Brain pericyte (primary cell): ENCODE measurements around the gene PLCB2.
A peak's percentile ranks its signal among the peaks of the same experiment; 100 is the strongest.

Source experiments
- DNase-seq: peaks from one replicate; pipeline ENCODE4 v3.0.0-alpha.2; 2012; ENCODE audit warnings: low read depth, low spot score

The PLCB2 gene

DNA sequence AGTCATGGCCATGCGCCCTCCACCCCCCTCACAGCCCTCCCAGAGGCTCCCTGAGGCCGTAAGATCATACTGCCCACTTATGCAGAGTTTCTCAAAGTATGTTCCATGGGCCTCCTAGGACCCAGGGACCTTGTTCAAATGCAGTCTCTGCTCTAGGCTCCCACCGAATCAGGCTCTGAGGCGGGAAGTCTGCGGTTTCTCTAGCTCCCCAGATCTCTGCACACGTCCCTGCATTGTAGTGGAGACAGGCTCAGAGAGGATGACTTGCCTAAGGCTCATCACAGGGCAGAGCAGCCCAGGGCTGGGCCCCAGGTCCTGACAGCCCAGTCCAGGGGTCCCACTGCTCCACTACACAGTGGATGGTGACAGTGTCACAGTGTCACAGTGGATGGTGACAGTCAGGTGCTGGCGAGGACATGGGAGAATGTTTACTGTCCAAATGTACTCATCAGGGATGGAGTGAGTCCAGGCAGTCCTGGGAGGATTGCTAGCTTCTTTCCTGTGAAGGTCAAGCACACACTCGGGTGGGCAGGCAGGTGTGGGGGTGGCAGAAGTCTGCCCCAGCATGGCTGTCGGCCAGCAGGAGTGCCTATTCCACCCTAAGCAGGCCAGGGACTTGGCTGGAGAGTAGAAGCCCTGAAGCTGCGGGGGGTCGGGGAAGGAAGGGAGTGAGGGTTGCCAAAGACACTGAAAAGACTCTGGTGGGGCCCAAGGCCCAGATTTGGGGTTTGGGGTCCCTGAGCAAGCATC is 37.3 kb downstream of the PLCB2 start:
- no peak for DNase-seq

DNA sequence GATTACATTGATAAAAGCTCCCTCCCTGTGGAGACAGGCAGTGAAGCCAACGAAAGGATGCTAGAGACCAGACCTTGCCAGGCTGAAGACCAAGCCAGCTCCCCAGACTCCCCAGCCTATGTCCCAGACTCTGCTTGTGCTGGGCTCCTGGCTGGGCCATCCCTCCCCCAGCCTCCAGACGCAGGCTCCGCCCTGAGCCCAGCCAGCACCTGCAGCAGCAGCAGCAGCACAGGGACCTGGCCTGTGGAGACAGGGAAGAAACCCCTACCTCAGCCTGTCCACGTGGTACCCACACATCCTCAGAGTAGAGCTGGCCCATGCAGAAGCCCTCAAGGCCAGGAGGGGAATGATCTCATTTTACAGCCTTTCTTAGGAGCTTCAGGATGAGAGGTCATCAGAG is 38.1 kb downstream of the PLCB2 start:
- DNase-seq = no peak

DNA sequence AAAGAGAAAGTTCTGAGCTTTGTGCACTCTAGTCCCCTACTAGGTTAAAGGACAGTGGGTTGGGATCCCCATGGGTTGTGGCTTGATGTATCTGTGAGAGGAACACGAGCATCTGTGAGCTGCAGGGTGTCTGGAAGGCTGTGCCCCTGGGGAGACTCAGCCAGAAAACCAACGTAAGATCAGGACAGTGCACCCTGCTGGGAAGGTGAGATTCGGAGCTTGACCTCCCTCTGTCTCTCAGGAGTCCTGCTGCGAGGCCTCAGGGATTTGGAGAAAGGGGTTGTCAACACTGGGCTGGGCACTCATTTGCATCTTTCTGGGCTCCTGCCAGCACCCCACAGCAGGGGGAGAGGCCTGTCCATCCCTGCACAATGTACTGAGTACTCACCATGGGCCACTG is 40.1 kb downstream of the PLCB2 start:
- no peak for DNase-seq

DNA sequence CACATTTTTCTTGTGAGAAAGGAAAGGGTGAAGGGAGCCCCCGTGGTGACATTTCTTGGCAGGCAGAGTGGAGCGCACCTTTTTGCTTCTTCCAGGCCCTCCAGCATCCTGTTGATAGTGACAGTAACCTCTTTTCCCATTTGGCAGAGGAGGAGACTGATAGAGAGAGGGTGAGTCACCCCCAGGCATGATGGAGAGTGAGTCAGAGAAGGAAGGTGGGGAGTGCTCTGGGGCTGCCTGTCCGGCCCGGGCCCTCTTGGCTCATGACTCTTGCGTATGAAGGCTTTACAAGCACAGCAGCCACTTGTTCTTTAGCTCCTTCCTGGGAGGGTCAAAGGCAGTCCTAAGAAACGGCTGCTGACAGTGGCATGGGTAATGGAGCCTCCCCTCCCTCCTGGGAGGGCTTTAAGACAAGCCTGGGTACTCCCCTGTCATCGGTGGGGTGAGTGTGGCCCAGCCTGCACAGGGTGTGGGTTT is 40.9 kb downstream of the PLCB2 start:
- peak; percentile 70 for DNase-seq

DNA sequence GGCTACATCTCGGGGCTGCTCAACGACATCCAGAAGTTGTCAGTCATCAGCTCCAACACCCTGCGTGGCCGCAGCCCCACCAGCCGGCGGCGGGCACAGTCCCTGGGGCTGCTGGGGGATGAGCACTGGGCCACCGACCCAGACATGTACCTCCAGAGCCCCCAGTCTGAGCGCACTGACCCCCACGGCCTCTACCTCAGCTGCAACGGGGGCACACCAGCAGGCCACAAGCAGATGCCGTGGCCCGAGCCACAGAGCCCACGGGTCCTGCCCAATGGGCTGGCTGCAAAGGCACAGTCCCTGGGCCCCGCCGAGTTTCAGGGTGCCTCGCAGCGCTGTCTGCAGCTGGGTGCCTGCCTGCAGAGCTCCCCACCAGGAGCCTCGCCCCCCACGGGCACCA is 41.9 kb downstream of the PLCB2 start:
- no peak for DNase-seq

DNA sequence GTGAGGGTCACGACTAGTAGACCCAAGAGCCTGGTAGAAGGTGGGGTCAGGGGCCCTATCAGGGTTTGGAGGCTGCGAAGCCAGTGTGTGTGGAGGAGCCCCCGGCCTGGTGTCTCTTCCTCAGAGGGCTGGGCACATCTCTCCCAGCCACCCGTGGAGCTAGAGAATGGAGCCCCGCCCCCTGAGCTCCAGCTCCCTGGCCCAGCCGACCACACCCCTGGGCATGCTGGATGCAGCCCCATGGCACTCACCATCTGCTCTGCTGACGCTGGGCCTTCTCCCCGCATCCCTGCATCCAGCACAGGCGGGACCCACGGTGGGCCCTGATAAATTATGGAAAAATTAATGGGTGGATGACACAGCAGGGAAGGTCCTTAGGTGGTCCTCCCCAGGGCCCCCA is 42.4 kb downstream of the PLCB2 start:
- no peak for DNase-seq

DNA sequence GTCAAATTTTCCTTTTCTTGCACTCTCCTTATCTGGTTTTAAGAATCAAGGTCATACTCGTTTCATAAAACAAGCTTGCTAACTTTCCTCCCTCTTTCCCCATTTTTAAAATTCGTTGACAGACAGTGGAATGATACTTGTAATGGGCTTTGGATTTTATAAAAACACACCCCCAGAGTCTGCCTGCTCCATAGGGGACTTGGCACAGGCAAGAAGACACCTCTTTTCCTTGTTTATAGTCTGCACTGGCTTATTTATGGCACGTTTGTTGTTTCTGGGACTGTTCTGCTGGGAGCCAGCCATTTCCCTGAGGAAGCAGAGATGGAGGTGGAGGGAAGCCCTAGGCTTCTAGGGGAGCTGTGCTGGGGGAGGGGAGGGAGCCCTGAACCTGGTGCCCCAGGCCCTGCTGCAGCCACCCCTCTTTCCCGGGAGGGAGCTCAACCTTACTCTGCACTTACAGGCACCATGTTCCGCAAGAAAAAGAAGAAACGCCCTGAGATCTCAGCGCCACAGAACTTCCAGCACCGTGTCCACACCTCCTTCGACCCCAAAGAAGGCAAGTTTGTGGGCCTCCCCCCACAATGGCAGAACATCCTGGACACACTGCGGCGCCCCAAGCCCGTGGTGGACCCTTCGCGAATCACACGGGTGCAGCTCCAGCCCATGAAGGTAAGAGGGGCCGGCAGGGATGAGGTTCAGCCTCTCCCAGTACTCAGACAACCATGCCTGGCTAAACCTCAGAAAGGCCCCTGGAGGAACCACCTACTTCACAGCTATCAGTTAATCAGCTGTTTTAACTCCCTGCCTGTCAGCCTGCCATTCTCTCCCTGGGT is 43.2 kb downstream of the PLCB2 start:
- DNase-seq = no peak

DNA sequence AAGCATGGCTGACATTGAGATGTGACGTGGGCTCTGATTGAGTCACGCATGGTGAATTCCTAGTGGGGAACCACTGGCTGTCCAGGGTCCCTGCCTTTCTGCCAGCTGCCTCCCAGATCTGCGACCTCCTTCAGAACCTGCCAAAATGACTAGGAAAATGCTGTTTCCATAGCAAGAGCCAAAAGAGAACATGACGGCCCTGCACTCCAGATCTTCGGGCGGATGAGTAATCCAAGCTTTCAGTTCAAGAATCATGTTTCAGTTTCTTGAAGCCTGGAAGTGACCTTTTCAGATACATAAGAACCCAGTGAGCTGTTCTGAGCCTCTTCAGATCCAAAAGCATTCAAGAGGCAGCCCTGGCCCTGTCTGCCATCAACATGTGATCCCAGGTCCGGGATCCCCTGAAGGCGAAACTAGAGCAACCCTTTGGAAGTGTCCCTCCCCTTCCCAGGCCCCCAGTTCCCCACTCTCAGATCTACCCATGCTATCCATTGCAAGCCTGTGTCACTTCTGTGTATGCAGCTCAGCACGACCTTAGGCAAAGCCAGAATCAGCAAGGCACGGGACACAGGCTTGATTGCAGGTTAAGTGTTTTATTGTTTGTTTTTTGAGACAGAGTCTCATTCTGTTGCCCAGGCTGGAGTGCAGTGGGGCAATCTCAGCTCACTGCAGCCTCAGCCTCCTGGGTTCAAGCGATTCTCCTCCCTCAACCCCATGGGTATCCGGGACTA is 44.5 kb downstream of the PLCB2 start:
- DNase-seq = no peak

DNA sequence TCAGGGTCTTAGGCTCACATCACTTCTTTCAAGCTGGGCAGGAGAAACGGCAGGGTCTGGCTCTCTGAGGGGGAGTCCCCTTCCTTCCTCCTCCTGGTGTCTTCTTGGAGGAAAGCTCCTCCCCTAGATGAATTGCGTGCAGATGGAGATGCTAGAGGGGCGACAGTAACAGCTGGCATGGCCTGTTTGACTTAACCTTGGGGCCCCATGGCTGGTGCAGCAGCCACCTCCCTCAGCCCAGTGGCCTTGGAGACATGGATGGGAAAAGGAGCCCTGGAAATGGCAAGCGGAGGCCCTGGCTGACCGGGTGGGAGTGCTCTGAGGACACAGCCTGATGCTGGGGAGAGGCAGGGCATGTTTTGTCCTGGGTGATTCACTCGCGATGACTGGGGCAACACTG is 48.7 kb downstream of the PLCB2 start:
- DNase-seq = no peak

DNA sequence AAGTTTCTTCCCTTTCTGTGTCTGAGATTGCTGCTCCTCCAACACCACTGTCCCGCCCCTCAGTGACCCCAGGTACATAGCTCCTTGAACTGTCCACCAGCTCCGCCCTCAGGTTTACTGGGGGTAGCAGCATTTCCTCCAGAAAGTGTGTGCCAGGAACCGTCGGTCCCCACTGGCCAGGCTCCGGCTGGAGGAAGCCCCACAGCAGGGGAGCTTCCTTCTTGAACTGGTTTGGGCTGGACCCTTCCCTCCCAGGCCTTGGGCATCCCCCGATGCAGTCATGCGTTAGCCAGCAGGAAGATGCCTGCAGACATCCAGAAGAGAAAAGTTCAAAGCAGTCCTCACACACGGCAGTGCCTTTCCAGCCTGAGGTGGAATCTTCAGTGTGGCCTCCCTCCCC is 49.2 kb downstream of the PLCB2 start:
- DNase-seq = no peak

DNA sequence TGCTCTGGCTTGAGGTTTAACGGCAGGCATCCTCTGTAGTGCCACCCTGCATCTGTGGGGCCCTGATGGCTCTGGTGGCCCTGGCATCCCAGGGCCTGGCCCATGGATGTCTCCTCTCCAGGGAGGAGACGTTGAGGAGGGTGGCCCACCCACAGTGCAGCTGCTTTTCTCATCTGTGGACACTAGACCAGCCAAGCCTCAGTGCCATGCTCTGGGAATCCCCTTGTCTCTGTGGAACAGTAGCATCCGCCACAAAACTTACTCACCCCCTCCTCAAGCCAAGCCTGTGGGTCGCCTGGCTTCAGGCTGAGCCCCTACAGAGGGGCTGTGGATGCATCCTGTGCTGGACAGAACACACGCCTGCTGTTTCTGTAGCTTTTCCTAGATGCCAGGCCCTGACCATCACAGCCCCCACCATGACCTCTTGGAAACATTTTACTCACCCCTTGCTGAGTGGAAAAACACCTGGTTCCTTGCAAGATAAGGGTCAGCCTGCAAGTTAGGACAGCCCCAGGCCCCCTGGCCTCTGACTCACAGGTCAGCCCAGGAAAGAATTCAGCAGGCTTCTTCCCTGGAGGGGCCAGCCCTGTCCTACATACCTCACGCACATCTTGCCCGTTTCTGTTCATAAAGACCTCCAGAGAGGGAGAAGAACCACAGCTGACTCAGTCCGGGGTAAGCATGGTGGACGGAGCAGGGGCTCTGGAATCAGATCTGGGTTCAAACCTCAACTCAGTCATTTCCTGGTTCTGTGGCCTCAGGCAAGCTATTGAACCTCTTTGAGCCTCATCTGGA is 49.9 kb downstream of the PLCB2 start:
- no peak for DNase-seq

DNA sequence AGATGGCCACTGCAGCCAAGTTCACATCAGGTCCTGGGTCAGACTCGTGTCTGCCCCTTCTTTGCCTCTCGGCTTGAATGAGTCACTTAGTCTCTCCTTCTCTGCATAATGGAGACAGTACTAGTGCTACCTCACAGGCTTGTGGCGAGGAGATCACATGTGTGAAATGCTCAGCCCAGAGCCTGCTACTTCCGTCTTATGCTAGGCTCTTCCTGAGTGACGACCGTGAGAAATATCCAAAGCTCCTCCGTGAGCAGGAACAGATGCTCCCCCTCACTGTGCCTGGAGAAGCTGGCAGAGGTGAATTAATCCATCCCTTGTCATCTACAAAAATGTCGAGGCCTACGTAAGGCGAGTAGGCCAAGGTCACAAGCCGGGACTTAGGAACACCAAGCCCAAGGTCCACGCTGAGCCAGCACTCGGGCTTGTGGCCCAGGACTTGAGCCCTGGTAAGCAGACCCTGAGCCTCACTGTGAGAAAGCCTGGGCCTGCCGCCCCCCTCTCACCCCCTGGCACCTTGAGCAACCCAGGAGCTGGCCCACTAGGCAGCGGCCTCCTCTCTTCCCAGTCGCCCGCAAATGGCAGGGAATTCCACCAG is 51.0 kb downstream of the PLCB2 start:
- DNase-seq = no peak

DNA sequence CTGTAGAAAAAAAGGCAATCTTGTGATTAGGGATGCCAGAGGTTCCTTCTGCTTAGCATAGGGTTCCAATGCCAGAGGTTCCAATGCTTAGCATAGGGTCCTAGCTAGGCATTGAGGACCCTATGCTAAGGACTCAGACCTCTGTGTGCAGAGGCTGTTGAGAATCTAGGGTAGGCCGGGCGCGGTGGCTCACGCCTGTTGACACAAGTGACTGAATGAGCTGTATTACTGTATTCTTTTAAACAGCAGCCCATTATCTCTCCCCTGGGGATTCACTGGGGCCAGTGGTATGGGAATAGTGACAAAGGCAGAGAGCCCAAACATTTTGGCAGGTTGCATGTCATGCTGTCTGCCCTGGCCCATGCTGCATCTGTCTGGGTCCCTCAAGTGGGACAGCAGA is 52.7 kb downstream of the PLCB2 start:
- DNase-seq = no peak

DNA sequence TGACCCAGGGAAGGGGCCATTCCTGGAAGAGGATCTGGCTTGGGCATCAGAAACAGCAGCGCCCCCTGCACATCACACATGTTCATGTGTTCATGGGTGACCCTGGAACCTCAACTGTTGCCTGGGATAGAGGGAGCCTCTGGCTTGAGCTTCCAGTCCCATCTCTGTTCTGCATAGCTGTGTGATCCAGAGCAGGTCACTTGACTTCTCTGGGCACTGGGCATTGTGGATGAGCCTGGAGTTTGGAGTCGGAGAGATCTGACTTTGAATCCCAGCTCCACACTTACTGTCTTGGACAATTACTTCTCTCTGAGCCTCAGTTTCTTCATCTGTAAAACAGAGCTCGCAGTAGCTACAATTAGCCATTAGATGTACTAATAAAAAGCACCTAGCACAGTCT is 53.3 kb downstream of the PLCB2 start:
- no peak for DNase-seq

DNA sequence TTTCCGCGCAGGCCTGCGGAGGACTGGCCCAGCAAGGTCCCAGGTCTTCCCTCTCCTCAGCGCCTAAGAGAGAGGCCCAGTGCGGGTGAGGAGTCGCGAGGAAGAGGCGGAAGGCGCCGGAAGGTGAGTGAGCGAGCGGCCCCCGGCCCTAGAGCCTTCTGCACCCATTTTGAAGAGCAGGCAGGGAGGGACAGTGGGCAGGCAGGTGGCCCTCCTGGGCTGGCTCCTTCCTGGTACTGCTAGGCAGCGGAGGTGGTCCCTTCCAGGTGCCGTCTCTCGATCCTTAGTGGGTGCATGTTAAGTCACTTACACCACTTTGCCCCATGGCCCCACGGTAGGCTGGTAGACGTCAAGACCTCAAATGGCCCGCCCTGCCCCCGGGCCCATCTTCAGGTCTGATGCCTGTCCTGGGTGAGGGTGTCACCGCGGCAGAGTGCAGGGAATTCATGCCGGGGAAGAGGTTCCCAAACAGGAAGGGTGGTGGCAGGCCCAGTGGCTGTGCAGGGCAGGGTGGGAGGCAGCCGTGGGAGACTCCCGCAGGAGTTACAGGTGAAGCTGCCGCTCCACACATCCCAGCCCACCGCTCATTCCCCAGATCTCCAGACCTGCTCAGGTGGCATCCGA is 54.5 kb downstream of the PLCB2 start:
- no peak for DNase-seq

DNA sequence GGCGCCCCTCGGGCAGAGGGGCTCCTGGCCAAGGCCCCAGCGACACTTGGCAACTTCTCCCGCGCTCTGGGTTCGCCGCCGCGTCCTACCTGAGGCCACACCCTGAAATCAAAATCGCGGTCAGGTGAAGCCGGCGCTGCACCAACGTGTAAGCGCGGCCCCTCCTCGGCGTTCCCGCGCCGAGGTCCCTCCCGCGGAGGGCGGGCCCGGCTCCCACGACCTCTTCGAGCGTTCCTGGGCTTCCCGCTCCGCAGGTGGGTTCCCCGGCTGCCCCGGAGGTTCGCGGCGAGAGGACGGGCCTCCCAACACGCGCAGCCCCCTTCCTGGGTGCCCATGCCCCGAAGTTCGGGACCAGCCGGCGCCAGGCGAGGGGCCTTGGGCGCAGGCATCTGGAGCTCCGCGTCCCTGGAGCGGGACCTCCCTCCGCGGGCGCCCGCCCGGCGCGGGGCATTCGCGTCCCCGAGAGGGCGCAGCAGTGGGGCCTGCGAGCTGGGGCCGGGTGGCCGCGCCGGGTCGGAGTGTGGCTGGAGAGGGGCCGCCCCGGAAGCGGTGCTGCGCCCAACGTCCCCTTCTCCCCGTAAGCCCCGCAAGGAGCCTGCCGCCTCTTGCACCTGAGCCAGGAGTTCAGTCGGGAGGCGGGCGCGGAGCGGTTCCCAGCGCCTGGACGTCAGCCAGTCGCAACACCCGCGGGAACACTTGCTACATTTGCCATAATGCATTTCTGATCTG is 55.1 kb downstream of the PLCB2 start:
- no peak for DNase-seq

DNA sequence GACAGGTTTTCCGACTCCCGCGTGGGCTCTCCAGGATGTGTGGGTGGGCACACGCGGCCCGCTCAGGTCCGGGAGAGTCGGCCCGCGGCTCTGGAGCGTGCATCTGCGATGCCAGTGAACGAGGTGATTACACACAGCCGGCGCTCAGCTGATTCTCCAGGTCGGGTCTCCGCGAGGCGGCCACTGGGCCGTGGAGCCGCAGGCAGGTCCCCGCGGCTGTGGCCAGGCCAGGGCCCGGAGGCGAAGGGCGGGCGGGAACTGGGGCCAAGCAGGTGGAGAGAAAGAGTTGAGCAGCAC is 55.6 kb downstream of the PLCB2 start:
- no peak for DNase-seq

DNA sequence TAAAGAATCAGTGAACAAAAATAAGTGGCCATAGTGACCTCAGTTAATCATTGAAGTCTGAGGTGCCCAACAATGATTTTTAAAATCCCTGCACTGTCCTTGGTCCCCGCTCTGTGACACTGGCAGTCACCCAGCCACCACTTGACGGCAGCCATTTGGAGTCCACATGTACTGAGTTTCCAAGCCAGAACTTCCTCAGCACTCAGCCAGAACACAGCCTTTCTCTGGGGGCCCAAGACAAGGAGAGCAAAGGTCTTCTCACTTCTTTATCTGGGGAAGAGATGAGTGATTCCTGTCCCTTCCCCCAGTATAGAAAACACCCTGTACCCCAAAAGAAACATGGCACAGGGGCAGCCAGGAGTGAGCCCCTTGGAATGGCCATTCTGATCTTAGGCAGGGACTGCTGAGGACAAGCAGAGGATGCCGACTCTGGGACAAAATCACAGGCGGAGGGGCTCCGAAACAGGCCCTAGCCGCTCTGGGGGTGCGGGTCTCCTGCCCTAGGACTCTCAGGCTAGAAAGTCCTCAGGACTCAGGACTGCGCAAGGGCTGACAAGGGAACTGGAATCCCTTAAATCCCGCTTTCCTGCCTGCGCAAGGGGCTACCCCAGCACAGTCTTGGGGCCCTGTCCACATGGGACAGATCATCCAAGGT is 56.1 kb downstream of the PLCB2 start:
- DNase-seq = no peak

DNA sequence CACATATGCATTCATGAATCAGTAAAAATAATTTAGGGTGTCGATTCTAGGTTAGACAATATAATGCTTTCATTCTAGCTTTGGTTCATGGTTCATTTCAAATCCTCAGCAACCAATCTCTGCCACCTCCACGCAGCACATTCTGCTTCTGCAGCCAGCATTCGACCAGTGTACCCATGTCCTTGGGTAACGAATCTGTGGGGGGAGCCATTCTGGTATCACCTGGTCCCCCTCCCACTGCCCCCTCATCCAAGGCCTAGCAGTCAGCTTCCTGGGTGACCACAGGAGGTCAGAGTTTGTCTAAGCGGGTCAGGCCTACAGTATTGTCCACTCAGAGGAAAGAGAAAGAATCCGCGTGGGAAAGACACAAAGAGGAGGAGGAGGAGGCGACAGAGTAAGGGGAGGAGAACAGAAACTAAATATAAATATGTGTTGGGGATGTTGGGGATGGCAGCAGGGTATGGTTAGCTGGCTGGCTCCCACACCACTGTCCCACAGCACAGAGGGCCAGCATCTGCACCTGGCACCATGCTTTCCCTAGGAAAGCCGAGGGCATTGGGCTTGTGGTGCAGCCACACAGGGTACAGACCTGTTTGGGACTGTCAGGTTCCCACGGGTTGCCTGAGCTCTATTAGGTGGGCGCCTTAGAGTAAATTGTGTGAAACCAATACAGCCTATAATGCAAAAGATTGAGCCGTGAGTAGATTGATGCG is 56.8 kb downstream of the PLCB2 start:
- no peak for DNase-seq
